ENCODE data around the gene NUDT14. TPM values are rescaled to one million over a fixed set of nuclear protein-coding genes. Genes with fewer than 3 reads are reported as not detected.

Gene NUDT14
- total RNA-seq, 4 donors from 2014 or later = 12.1 to 22.3 (median 16.6) TPM

DNA sequence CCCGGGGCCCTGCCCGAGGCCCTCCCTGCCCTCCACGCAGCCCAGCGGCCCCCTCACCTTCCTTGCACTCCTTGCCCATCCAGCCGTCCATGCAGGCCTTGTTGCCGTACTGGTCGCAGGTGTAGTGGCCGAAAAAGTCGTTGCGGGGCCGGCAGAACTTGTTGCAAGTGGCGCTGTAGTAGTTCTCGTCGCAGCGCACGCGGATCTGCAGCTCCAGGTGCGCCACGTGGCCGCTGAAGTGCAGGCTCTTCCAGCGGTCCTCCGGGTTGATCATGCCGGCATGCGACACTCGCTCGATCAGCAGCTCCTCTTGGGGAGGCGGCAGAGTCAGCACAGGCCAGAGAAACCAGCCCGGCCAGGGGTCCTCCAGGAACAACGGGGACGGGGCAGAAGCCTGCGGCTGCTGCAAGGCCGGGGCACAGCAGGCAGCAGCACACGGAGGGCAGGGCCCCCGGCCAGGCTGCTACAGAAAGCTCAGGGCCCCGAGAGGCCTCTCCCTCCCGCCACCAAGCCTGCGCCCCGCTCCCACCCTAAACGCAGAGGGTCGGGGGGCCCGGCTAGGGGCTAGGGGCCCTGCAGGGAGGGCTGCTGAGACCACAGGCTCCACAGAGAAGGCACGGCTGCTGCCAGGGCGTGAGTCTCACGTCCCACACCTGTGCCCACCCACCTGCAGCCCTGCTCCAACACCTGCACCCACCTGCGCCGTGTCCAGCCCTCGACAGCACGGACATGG, 25.3 kb downstream of the NUDT14 start:
- DNase-seq (ENCODE audit: low spot score) (no peak), ATAC-seq (ENCODE audit: low FRiP score) (no peak)
- TF ChIP-seq, protein P1, sequence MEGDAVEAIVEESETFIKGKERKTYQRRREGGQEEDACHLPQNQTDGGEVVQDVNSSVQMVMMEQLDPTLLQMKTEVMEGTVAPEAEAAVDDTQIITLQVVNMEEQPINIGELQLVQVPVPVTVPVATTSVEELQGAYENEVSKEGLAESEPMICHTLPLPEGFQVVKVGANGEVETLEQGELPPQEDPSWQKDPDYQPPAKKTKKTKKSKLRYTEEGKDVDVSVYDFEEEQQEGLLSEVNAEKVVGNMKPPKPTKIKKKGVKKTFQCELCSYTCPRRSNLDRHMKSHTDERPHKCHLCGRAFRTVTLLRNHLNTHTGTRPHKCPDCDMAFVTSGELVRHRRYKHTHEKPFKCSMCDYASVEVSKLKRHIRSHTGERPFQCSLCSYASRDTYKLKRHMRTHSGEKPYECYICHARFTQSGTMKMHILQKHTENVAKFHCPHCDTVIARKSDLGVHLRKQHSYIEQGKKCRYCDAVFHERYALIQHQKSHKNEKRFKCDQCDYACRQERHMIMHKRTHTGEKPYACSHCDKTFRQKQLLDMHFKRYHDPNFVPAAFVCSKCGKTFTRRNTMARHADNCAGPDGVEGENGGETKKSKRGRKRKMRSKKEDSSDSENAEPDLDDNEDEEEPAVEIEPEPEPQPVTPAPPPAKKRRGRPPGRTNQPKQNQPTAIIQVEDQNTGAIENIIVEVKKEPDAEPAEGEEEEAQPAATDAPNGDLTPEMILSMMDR (IDR thresholded peaks at IDR 0.05) = no peak

DNA sequence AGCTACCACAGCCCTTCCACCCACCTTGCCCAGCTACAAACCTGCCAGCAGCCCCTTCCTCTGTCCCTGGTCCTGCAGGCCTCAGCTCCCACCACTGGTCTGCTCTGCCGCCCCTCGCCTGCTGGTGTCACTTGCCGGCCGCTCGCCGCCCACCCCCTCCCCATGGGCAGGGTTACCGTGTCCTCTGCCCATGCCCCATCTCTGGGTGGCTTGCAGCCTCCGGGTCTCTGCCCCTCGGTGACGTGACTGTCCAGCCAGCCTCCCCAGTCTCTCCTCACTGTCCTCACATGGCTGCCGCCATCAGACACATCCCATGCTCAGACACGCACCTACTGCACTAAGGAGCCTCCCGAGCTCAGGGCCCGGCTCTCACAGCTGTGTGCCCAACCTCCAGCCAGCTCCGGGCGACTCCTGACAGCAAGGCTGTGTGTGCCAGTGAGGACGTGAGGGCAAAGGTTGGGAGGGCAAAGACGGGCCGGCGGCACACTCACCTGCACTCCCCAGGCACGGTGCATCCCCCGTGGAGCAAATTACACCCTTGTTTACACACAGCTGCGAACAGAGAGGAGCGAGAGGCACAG, 26.0 kb downstream of the NUDT14 start:
- TF ChIP-seq, protein P1 (IDR thresholded peaks at IDR 0.05) = no peak
- ATAC-seq (ENCODE audit: low FRiP score) (no peak), DNase-seq (ENCODE audit: low spot score) (no peak)

DNA sequence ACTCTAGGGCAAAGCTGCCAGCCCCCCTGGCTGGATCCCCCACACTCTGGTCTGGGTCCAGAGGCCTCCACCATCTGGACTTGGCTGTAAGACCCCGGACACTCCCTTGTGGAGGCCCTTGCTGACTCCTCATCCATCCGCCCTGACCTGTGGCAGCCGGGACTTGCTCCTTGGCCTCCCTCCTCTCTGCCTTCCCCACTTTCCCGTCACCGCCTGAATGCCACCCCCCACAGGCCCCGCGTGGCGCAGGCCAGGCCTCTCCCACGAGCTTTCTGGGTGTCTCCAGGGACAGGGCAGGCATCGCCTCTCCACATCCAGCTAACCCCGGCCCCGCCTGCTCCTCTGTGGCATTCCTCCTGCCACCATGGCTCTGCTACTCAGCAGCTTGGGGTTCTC, 26.6 kb downstream of the NUDT14 start:
- DNase-seq (ENCODE audit: low spot score) = no peak
- no peak for ATAC-seq (ENCODE audit: low FRiP score)
- TF ChIP-seq, protein P1 (IDR thresholded peaks at IDR 0.05) = no peak

DNA sequence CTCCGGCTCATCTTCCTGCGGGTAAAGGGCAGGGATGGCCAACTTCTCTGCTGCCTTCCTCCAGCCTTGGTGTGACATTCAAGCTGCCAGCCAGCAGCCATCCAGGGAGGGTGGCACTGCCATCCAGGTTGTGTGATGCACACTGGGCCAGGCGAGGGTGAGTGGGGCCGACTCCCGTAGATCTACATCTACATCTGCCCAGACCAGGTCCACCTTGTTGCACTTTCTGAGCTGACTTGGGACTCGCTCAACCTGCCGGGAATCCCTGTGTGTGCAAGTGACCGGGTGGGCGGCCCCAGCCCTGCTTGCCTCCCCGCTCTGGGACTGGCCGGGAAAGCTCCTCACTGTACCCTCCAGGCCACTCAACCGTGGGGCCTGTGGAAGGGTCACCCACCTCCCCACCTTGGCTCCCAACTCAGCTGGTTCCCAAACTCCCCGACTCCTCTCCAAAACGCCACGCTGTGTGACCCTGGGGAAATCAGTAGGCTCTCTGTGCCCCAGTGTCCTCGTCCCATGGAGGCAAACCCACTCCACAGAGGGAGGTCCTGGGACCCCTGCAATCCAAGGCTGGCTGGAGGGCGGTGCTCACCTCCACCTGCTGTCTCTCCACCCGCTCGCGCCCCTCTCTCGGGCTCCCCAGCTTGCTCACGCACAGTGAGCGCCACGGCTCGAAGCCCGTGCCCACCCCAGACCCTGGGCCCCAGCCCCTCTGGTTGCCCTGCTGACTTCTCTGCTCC, 27.2 kb downstream of the NUDT14 start:
- TF ChIP-seq, protein P1 (IDR thresholded peaks at IDR 0.05) = no peak
- no peak for DNase-seq (ENCODE audit: low spot score)
- ATAC-seq (ENCODE audit: low FRiP score) = no peak

DNA sequence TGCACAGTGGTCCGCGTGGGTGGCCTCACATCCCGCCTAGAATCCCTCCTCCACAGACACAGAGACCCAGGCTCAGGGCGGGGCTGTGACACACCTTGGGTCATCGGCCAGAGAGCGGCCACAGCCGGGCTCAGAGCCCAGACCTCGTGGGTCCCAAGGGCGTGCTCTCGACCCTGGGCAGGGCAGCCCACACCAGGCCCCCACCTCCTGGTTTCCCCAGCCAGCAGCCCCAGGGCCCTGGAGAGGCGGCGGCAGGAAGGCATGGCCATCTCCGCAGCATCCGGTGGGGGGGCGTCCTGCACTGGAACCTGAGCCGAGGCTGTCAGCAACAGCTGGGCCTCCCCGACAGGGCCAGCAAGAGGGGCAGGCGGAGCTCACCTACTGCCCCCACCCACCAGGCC, 27.8 kb downstream of the NUDT14 start:
- no peak for DNase-seq (ENCODE audit: low spot score)
- TF ChIP-seq, protein P1 (IDR thresholded peaks at IDR 0.05) = no peak
- no peak for ATAC-seq (ENCODE audit: low FRiP score)

DNA sequence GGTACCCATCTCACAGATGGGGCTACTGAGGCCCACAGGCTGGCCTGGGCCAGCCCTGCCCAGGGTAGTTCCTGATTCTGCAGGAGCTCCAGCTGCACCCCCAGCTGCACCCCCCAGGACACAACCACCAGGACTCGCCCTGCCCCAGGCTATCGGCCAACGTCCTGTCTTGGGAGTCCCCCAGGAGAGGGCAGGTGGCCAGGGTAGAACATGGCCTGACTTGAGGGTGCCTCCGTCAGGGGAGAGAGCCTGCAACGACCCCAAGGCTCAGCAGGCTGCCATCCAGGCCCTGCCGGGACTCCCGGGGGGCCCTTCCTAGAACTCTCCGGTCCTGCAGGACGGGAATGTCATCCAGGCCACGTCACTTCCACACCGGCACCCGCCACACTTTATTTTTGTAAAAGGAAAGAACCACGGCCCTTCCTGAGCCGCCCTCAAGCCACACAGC, 28.3 kb downstream of the NUDT14 start:
- no peak for DNase-seq (ENCODE audit: low spot score)
- no peak for ATAC-seq (ENCODE audit: low FRiP score)
- TF ChIP-seq, protein P1 (IDR thresholded peaks at IDR 0.05) = no peak
